Omental fat pad (tissue), 4 donors: ENCODE data around the gene ZDHHC14. TPM values are rescaled to one million over a fixed set of nuclear protein-coding genes. Genes with fewer than 3 reads are reported as not detected.
"Not testable (repeated sequence)": the region's sequence is repeated elsewhere in the genome, so short reads cannot be mapped to it uniquely, and the experiment has no call there.

Experiments used
- ATAC-seq: fragments of 150-250 bp; one replicate; pipeline ENCODE4 v1.9.1; 2016; ENCODE audit warnings: mild to moderate bottlenecking, moderate library complexity; ENCODE audit not compliant: low FRiP score
- DNase-seq: peaks from one replicate; pipeline ENCODE4 v3.0.0-alpha.2; 2019; ENCODE audit warnings: low spot score
- total RNA-seq, 4 donors: library from RNA; depleted of rRNA; stranded (reverse); fragments of >200 nt; gene quantifications; one replicate each; pipeline ENCODE4 v1.1.0, GENCODE V29; 2016
- TF ChIP-seq, protein P1 (sequence below), 3 donors: fragments of 450-650 bp; IDR thresholded peaks; one replicate each; pipeline ENCODE4 v1.5.1; 2016 to 2017; ENCODE audit warnings: antibody characterized with exemption in 3 of 3, mild to moderate bottlenecking in 3 of 3, moderate library complexity in 2 of 3

The ZDHHC14 gene
- 10 to 100 TPM in 1 of 4 donors, 1 to 10 TPM in 3; 5.6 to 13.7 (median 6.9) TPM for total RNA-seq

DNA sequence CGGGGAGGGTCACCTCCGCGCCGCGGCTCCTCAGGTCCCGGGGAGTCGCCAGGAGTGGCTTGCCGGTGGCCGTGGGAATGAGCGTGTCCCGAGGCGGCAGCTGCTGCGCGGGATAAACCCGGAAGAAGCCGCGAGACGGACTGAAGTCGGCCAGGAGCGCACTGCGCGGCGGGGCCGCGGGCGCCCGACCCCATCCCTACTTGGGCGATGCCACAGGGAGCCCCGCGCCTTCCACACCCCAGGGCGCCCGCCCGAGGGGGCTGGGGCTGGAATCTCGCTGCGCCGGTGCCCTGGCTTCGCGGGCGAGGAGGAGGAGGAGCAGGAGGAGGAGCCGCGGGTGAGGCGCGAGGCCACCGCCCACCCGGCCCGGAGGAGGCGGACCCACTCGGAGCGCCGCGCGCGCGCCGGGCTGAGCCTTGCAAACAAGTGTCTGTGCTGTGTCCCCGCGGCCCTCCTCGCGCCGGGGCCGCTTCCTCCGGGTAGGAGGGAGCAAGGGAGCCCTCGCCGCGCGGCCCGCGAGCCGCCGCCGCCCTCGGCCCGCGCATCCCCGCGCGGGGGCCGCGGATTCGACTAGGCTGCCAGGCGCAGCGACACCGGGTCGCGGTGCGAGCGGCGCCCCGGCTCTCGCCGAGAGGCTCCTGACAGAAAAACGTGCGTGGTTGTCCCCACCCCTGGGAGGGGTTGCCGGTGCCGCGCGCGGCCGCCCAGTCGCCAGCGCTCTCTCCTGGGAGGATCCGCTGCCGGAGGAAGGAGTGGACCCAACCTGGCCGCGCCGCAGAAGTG is at the start of gene ZDHHC14:
ZDHHC14 (plus strand) TSS at position 412 of the 783 bp plus-strand sequence.
- TF ChIP-seq, protein P1, sequence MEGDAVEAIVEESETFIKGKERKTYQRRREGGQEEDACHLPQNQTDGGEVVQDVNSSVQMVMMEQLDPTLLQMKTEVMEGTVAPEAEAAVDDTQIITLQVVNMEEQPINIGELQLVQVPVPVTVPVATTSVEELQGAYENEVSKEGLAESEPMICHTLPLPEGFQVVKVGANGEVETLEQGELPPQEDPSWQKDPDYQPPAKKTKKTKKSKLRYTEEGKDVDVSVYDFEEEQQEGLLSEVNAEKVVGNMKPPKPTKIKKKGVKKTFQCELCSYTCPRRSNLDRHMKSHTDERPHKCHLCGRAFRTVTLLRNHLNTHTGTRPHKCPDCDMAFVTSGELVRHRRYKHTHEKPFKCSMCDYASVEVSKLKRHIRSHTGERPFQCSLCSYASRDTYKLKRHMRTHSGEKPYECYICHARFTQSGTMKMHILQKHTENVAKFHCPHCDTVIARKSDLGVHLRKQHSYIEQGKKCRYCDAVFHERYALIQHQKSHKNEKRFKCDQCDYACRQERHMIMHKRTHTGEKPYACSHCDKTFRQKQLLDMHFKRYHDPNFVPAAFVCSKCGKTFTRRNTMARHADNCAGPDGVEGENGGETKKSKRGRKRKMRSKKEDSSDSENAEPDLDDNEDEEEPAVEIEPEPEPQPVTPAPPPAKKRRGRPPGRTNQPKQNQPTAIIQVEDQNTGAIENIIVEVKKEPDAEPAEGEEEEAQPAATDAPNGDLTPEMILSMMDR (IDR thresholded peaks at IDR 0.05), result no peak
- DNase-seq (peak; percentile 54), ATAC-seq (peak; percentile 89)

DNA sequence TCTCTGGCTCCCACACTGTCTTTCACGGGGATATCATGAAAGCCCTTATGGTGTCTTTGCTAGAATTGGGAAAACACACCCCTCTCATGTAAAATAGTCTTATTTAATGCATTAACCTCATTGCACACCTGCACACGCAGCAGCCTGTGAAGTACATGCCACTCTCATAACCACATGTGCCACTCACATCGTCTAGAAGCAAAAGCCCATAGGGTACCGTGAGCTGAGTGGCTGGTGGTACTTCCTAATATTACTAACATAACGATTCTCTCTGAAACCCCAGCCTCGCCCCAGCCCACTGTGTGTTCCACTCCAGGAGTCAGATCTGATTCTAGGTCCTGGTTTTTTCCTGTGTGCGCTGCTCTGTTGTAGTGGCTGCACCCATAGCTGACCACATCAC is 48.2 kb upstream of the ZDHHC14 start:
- TF ChIP-seq, protein P1 (IDR thresholded peaks at IDR 0.05), result no peak
- DNase-seq (no peak), ATAC-seq (no peak)

DNA sequence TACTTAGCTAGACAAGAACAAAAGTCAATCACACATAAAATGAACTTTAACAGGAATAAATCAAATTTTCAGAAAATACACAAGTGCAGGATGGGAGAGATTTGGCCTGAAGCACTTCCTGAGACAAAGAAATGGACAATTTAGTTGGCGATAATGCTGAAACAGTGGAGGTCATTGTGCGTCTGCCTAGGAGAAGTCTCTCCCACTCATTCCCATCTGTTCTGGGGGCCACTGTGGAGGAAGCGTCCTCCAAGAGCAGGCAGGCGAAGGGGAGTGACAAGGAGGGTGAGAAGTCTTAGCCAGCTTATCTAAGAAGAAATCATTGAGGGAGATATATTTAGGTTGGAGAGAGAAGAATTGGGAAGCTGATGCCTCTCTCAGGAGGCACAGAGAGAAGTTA is 47.5 kb upstream of the ZDHHC14 start:
- TF ChIP-seq, protein P1 (IDR thresholded peaks at IDR 0.05), result no peak
- DNase-seq (no peak), ATAC-seq (no peak)

- DNase-seq, result no peak
- TF ChIP-seq, protein P1 (IDR thresholded peaks at IDR 0.05), result no peak
- ATAC-seq, result no peak
Observed at GRCh38 chr6:157333956-157334355, 47.0 kb upstream of the ZDHHC14 start.

- no peak for ATAC-seq
- no peak for DNase-seq
- TF ChIP-seq, protein P1 (IDR thresholded peaks at IDR 0.05), result no peak
Observed at GRCh38 chr6:157335829-157336228, 45.2 kb upstream of the ZDHHC14 start.

GRCh38 chr6:157337276-157337675 is 43.7 kb upstream of the ZDHHC14 start:
- DNase-seq, ATAC-seq: not testable (repeated sequence)

DNA sequence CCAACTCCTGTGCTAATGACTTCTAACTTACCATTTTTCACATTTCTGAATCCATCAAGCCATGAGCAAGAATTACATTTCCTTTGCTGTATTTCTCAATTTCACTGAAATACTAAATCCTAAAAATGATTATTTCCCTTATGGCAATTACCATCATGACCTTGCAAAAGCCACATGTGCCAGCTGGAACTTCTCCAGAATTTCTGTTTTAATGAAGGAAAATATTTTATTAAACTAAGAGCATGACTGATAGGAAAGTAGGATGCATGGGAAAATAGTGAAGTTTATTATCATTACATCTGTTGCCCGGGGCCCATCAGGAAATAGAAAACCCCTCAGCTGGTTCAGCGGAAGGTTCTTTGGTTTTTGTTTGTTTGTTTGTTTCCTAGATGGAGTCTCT is 43.2 kb upstream of the ZDHHC14 start:
- ATAC-seq, result no peak
- TF ChIP-seq, protein P1 (IDR thresholded peaks at IDR 0.05), result no peak
- no peak for DNase-seq
